Duodenal mucosa (tissue), 2 donors: Measurements from ENCODE around the gene NCOA5.

Experiments used
- H3K27ac ChIP-seq: one replicate; pipeline ENCODE4 v1.7.0; 2013; ENCODE audit warnings: low read depth, low read length
- H3K27me3 ChIP-seq, 2 donors: one replicate each; pipeline ENCODE4 v1.7.0; 2013; ENCODE audit warnings: low read length in 2 of 2, control low read depth in 1 of 2; ENCODE audit not compliant: insufficient read depth in 2 of 2, control insufficient read depth in 1 of 2
- H3K36me3 ChIP-seq, 2 donors: one replicate each; pipeline ENCODE4 v1.7.0; 2013; ENCODE audit warnings: low read length in 2 of 2, control low read depth in 1 of 2; ENCODE audit not compliant: insufficient read depth in 2 of 2, control insufficient read depth in 1 of 2
- H3K4me1 ChIP-seq, 2 donors: one replicate each; pipeline ENCODE4 v1.7.0; 2013; ENCODE audit warnings: low read length in 2 of 2, control low read depth in 1 of 2; ENCODE audit not compliant: insufficient read depth in 2 of 2, control insufficient read depth in 1 of 2
- H3K4me3 ChIP-seq, 2 donors: one replicate each; pipeline ENCODE4 v1.7.0; 2013; ENCODE audit warnings: low read length in 2 of 2, low read depth in 1 of 2
- H3K9ac ChIP-seq, 2 donors: one replicate each; pipeline ENCODE4 v1.7.0; 2013; ENCODE audit warnings: low read length in 2 of 2, low read depth in 1 of 2
- H3K9me3 ChIP-seq, 2 donors: one replicate each; pipeline ENCODE4 v1.7.0; 2013; ENCODE audit warnings: low read length in 2 of 2, control low read depth in 1 of 2; ENCODE audit not compliant: control insufficient read depth in 1 of 2

Gene NCOA5

GRCh38 chr20:46046588-46047310, 43.0 kb downstream of the NCOA5 start:
- Histone ChIP-seq H3K9me3 (no peaks in the 10 kb centered on the region), H3K27me3 (peaks cover 10 to 12% of the 10 kb centered on the region in 2 donors), H3K9ac (no peak overlapping the region), H3K4me3 (no peak overlapping the region), H3K36me3 (no peaks in the 10 kb centered on the region), H3K27ac (no peak overlapping the region), H3K4me1 (no peaks in the 10 kb centered on the region)

DNA sequence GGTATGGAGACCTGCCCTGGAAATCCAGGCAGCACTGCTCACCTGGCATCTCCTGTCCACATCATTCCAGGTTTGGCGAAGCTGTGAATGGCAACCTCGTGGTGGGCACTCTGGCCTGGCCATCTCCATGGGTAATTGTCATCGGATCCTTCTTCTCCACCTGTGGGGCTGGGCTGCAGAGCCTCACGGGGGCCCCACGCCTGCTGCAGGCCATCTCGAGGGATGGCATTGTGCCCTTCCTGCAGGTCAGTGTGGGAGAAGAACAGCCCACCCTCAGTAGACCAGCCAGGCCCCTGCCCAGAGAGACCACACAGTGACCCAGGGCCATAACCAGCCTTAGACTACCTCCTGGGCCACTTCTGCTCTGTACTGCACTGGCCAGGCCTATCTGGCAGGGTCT, 44.9 kb downstream of the NCOA5 start:
- Histone ChIP-seq H3K36me3 (no peaks in the 10 kb centered on the region), H3K9ac (no peak overlapping the region), H3K27ac (no peak overlapping the region), H3K4me1 (no peaks in the 10 kb centered on the region), H3K9me3 (no peaks in the 10 kb centered on the region), H3K4me3 (no peak overlapping the region), H3K27me3 (peaks cover 10 to 12% of the 10 kb centered on the region in 2 donors)

GRCh38 chr20:46043556-46043955, 46.2 kb downstream of the NCOA5 start:
- no peaks in the 10 kb centered on the region for H3K36me3 ChIP-seq
- no peaks in the 10 kb centered on the region for H3K4me1 ChIP-seq
- no peaks in the 10 kb centered on the region for H3K9me3 ChIP-seq
- H3K4me3 ChIP-seq: no peak overlapping the region
- peaks cover 10 to 12% of the 10 kb centered on the region in 2 donors for H3K27me3 ChIP-seq
- H3K9ac ChIP-seq: no peak overlapping the region
- H3K27ac ChIP-seq: no peak overlapping the region

GRCh38 chr20:46040902-46041535, 48.7 kb downstream of the NCOA5 start:
- H3K4me1 ChIP-seq: no peaks in the 10 kb centered on the region
- peaks cover 0 to 5% of the 10 kb centered on the region in 2 donors for H3K27me3 ChIP-seq
- no peak overlapping the region for H3K27ac ChIP-seq
- H3K36me3 ChIP-seq: no peaks in the 10 kb centered on the region
- H3K4me3 ChIP-seq: no peak overlapping the region
- H3K9me3 ChIP-seq: no peaks in the 10 kb centered on the region
- H3K9ac ChIP-seq: no peak overlapping the region

- Histone ChIP-seq H3K36me3 (no peaks in the 10 kb centered on the region), H3K27ac (no peak overlapping the region), H3K9me3 (no peaks in the 10 kb centered on the region), H3K9ac (no peak overlapping the region), H3K4me1 (no peaks in the 10 kb centered on the region), H3K27me3 (peaks cover 17 to 20% of the 10 kb centered on the region in 2 donors), H3K4me3 (no peak overlapping the region)
These were observed 52.7 kb downstream of the NCOA5 start for GRCh38 chr20:46037036-46037435.

DNA sequence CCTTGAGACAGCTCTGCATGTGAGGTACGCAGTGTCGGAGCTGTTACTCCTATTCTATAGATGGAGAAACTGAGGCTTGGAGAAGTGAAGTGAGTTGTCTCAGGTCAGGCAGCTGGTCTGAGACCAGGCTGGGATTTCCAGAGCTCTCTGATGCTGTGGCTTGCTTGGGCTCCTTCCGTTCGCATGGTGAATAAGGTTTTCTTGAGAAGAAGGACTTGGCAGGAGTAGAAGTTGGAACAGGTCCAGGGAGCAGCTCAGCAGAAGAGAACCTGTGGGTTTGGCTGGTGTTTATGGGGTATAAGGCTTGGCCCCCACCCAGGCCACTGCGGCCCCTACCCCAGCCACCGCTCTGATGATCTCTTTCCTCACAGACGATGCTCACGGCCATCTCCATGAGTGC, 53.4 kb downstream of the NCOA5 start:
- peaks cover 24 to 26% of the 10 kb centered on the region in 2 donors for H3K27me3 ChIP-seq
- no peaks in the 10 kb centered on the region for H3K36me3 ChIP-seq
- no peak overlapping the region for H3K4me3 ChIP-seq
- no peak overlapping the region for H3K9ac ChIP-seq
- no peak overlapping the region for H3K27ac ChIP-seq
- no peaks in the 10 kb centered on the region for H3K4me1 ChIP-seq
- no peaks in the 10 kb centered on the region for H3K9me3 ChIP-seq

GRCh38 chr20:46035713-46036112, 54.0 kb downstream of the NCOA5 start:
- Histone ChIP-seq H3K9ac (no peak overlapping the region), H3K27me3 (peaks cover 30 to 33% of the 10 kb centered on the region in 2 donors), H3K4me3 (no peak overlapping the region)

GRCh38 chr20:46035253-46035652, 54.5 kb downstream of the NCOA5 start:
- Histone ChIP-seq H3K9ac (no peak overlapping the region), H3K36me3 (no peaks in the 10 kb centered on the region), H3K27me3 (peaks cover 33 to 36% of the 10 kb centered on the region in 2 donors), H3K9me3 (no peaks in the 10 kb centered on the region), H3K4me1 (no peaks in the 10 kb centered on the region), H3K27ac (no peak overlapping the region), H3K4me3 (no peak overlapping the region)

More at GRCh38 chr20:46035713-46036112, 54.0 kb downstream of the NCOA5 start:
- H3K4me1 ChIP-seq: no peaks in the 10 kb centered on the region
- H3K9me3 ChIP-seq: no peaks in the 10 kb centered on the region
- H3K27ac ChIP-seq: no peak overlapping the region
- H3K36me3 ChIP-seq: no peaks in the 10 kb centered on the region

GRCh38 chr20:46034039-46034438, 55.7 kb downstream of the NCOA5 start:
- no peaks in the 10 kb centered on the region for H3K4me1 ChIP-seq
- H3K27me3 ChIP-seq: peaks cover 33 to 36% of the 10 kb centered on the region in 2 donors
- H3K9ac ChIP-seq: no peak overlapping the region
- no peaks in the 10 kb centered on the region for H3K36me3 ChIP-seq
- H3K4me3 ChIP-seq: no peak overlapping the region
- no peak overlapping the region for H3K27ac ChIP-seq
- H3K9me3 ChIP-seq: no peaks in the 10 kb centered on the region

- no peaks in the 10 kb centered on the region for H3K36me3 ChIP-seq
- H3K9ac ChIP-seq: no peak overlapping the region
- no peaks in the 10 kb centered on the region for H3K9me3 ChIP-seq
- H3K4me3 ChIP-seq: no peak overlapping the region
- H3K27me3 ChIP-seq: peaks cover 33 to 44% of the 10 kb centered on the region in 2 donors
- H3K27ac ChIP-seq: no peak overlapping the region
- H3K4me1 ChIP-seq: no peaks in the 10 kb centered on the region
These were observed 58.0 kb downstream of the NCOA5 start for GRCh38 chr20:46031701-46032254.
